ENCODE measurements around the gene LTBR.

LTBR gene

DNA sequence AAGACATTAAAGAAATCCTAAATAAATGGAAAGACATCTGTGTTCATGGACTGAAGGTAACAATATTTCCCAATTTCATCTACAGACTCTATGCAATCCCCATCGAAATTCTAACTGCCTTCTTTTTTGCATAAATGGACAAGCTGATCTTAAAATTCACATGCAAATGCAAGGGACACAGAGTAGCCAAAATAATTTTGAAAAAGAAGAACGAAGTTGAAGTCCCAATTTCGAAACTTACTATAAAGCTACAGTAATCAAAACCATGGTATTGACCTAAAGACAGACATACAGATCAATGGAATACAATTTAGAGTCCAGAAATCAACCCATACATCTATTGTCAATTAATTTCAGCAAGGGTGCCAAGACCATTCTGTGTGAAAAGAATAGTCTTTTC lies 44.4 kb downstream of the LTBR start:
- DNase-seq: no peak

DNA sequence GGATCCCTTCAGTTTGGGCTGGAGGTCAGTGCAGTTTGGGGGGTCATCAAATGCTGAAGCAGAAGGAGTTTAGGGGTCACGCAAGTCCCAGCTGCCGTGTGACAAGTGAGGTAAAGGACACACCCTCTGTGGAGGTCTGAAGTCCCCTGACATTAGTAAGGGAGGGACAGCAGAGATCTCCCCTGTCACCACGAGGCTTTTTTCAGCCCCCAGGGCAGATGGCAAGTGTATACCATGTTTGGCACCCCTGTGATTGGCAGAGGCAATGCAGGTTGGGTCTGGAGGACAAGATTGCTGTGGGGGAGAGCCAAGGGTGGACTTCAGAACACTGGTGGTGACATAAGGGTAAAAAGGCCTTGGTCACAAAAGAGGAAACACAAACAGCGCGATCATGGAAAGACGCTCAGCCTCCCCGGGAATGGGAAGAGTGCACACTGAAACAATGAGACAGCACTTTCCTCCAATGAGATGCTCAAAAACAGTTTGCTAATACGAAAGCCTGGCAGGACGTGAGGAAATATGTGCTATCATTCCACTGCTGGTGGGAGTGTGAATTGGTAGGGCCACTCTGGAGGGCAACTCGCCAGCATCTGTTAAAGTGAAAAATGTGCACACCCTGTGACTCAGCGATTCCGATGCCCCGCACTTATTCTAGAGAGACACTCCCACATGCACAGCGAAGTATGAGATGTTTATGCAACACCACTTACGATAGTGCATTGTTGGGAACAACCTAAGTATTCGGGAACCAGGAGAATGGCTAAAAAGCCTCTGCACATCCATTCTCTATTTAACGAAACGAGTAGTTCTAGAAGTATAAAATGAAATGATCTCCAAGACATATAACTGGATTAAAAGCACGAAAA lies 46.4 kb downstream of the LTBR start:
- DNase-seq: no peak

DNA sequence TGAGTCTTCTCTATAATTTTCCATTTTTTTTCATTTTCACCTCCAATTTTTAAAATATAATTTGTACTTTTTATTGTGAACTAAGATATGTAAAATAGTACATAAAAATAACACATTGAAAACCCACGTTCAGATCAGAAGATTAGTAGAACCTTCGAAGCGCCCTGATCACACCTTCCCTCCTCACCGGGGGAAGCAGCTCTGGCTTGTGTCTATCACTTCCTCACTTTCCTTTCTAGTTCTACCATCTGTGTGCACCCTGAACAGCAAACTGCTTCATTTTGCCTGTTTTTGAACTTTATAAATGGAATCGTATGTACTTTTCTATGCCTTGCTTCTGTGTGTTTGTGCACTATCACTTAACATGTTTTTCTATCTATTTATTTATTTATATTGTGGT lies 49.0 kb downstream of the LTBR start:
- no peak for DNase-seq

DNA sequence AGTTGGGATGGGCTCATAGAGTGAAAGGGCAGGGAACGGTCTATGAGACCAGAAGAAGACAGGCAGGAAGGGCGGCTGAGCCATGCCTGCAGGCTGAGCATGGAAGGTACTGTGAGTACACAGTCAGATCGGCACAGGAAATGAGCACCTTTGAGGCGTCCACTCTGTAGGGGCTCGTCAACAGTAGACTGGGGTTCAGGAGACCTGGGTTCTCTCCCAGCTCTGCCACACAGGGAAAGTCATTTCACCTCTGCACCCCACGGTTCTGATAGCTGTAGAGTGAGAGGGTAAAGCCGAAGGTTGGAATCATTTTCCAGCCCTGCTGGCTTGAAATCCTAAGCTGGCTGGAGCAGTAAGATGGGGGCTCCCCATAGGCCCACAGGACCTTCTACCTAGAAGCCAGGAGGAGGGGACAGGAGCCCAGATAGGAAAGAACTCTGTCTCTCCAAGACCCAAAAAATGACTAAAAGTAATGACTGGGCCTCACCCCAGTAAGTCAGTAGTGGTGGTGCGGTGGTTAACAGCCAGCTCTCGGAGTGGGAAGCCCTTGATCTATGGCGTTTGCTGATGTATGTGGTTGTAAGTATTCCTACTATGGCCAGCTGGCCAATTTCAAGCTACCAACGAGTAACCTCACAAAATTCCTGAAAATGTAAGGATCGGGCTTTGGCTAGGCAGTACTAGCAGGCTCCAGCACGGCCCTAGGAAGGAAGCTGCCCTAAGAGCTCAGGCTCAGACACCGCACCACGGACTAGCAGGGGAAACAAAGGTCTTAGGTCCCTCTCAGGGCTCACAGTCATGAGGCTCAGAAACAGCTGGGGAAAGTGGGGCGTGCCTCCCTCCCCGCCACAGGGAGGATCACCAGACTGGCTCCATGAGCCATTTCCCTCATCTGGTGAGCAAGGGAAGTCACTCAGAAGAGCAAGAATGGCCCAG lies 50.5 kb downstream of the LTBR start:
- DNase-seq: no peak

DNA sequence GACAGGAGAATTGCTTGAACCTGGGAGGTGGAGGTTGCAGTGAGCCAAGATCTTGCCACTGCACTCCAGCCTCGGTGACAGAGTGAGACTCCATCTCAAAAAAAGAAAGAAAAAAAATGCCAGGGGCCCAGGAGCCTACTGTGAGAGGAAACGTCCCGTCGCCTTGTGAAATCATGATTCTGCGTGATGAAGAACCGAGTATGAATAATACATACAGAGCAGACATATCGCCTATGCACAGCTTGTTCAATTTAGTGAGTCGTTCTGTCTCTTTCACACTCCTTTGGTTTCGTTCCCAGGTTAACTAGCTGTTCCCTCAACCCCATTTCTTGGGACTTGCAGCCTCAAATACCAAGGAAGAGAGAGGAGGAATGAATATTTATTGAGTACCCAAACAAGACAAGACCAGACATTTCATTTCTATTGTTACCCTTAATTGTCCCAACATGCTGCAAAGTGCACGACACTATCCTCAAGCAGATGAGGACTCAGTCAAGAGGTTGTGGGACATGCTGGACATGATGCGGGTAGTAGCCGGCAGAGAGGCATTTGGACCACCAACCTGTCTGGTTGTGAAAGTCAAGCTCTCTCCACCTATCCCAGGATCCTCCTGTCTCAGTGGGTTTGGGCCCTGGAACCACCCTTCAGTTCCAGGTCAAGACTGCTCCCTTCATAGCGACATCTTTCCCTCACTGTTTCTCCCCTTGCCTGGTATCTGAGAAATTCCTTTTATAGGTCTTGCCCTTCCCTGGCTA lies 52.2 kb downstream of the LTBR start:
- no peak for DNase-seq

DNA sequence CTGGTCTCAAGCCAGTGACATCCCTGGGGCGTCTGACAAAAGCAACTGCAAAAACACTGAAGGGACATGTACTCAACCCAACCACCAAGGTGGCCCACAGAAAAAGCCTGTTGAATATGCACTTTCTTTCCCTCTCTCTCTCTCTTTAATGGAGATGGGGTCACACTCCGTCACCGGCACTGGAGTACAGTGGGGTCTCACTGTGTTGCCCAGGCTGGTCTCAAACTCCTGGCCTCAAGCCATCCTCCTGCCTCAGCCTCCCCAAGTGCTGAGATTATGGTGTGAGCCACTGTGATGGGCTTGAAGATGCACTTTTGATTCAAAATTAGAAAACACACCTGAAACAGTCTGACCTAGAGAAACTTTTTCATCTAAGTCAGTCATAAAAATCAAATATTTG lies 53.6 kb downstream of the LTBR start:
- no peak for DNase-seq

DNA sequence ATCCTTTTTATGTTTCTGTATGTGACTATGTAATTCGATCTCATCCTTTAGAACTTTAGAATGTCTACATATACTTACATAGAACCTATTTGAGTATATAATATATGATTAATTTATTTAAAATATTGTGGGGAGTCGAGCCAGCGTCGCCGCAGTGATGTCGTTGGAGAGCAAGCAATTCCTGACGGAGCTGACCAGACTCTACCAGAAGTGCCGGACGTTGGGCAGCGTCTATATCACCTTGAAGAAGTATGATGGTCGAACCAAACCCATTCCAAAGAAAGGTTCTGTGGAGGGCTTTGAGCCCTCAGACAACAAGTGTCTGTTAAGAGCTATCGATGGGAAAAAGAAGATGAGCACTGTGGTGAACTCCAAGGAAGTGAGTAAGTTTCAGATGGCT lies 54.4 kb downstream of the LTBR start:
- DNase-seq: no peak

DNA sequence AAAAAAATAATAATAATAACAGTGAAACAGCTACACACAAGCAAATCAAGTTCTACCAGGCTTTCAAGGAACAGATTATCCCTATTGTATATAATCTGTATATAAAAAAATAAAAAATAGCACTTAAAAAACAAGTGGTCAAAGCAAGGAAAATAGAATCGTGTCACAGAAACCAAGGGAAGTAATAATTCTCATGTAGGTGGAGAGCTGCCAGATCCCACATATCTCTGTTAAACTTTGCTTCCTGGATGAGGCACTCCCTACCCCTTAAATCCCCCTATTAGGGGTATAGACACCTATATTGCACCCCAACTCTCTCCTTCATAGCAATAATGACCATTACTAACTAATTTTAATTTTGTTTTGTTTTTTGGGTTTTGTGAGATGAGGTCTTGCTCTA lies 56.4 kb downstream of the LTBR start:
- DNase-seq: no peak

Data from Kasumi-1 (cell line).